Muscle layer of colon (tissue), 2 donors: ENCODE data around the gene UCHL5.

Experiments used
- H3K27ac ChIP-seq: one replicate; pipeline ENCODE4 v1.7.0; 2013; ENCODE audit warnings: low read depth, mild to moderate bottlenecking, low read length, moderate library complexity
- H3K27me3 ChIP-seq, 2 donors: one replicate each; pipeline ENCODE4 v1.7.0; 2013; ENCODE audit warnings: low read length in 2 of 2, mild to moderate bottlenecking in 2 of 2; ENCODE audit not compliant: insufficient read depth in 2 of 2, control insufficient read depth in 1 of 2
- H3K36me3 ChIP-seq: one replicate; pipeline ENCODE4 v1.7.0; 2013; ENCODE audit warnings: mild to moderate bottlenecking, low read length; ENCODE audit not compliant: insufficient read depth
- H3K4me1 ChIP-seq: one replicate; pipeline ENCODE4 v1.7.0; 2013; ENCODE audit warnings: mild to moderate bottlenecking, low read length; ENCODE audit not compliant: insufficient read depth
- H3K4me3 ChIP-seq, 2 donors: one replicate each; pipeline ENCODE4 v1.7.0; 2013; ENCODE audit warnings: low read length in 2 of 2, low read depth in 1 of 2, mild to moderate bottlenecking in 1 of 2, moderate library complexity in 1 of 2
- H3K9ac ChIP-seq: one replicate; pipeline ENCODE4 v1.7.0; 2013; ENCODE audit warnings: low read length
- H3K9me3 ChIP-seq: one replicate; pipeline ENCODE4 v1.7.0; 2013; ENCODE audit warnings: mild to moderate bottlenecking, low read length
- donor health status: abdominal sarcoma.
- donor health status: Adenocarcinoma of cecum.

Gene UCHL5

GRCh38 chr1:193085263-193085662 is 26.1 kb upstream of the UCHL5 start:
- Histone ChIP-seq H3K4me3 (no peak overlapping the region), H3K36me3 (peaks cover 36% of the 10 kb centered on the region), H3K27me3 (no peaks in the 10 kb centered on the region), H3K27ac (no peak overlapping the region), H3K9ac (no peak overlapping the region), H3K9me3 (no peaks in the 10 kb centered on the region), H3K4me1 (no peaks in the 10 kb centered on the region)

- Histone ChIP-seq H3K4me1 (no peaks in the 10 kb centered on the region), H3K36me3 (peaks cover 43% of the 10 kb centered on the region), H3K27me3 (no peaks in the 10 kb centered on the region), H3K27ac (no peak overlapping the region), H3K4me3 (no peak overlapping the region), H3K9me3 (no peaks in the 10 kb centered on the region), H3K9ac (no peak overlapping the region)
These were observed 24.4 kb upstream of the UCHL5 start for GRCh38 chr1:193083365-193084088.

- Histone ChIP-seq H3K9me3 (no peaks in the 10 kb centered on the region), H3K36me3 (peaks cover 46% of the 10 kb centered on the region), H3K4me3 (no peak overlapping the region), H3K4me1 (no peaks in the 10 kb centered on the region), H3K27ac (no peak overlapping the region), H3K27me3 (no peaks in the 10 kb centered on the region), H3K9ac (no peak overlapping the region)
These were observed 20.0 kb upstream of the UCHL5 start for GRCh38 chr1:193079187-193079586.

GRCh38 chr1:193077991-193078390 is 18.8 kb upstream of the UCHL5 start:
- H3K4me1 ChIP-seq = no peaks in the 10 kb centered on the region
- no peaks in the 10 kb centered on the region for H3K27me3 ChIP-seq
- peaks cover 34% of the 10 kb centered on the region for H3K36me3 ChIP-seq
- H3K27ac ChIP-seq = no peak overlapping the region
- no peaks in the 10 kb centered on the region for H3K9me3 ChIP-seq
- no peak overlapping the region for H3K9ac ChIP-seq
- H3K4me3 ChIP-seq = no peak overlapping the region

- H3K36me3 ChIP-seq = peaks cover 5% of the 10 kb centered on the region
- peaks cover 20% of the 10 kb centered on the region for H3K4me1 ChIP-seq
- H3K9me3 ChIP-seq = no peaks in the 10 kb centered on the region
- H3K27ac ChIP-seq = no peak overlapping the region
- no peak overlapping the region for H3K4me3 ChIP-seq
- H3K27me3 ChIP-seq = no peaks in the 10 kb centered on the region
- no peak overlapping the region for H3K9ac ChIP-seq
These were observed 11.8 kb upstream of the UCHL5 start for GRCh38 chr1:193070942-193071341.

GRCh38 chr1:193070386-193070753 is 11.2 kb upstream of the UCHL5 start:
- Histone ChIP-seq H3K4me1 (peaks cover 20% of the 10 kb centered on the region), H3K9ac (no peak overlapping the region), H3K9me3 (no peaks in the 10 kb centered on the region), H3K4me3 (no peak overlapping the region), H3K36me3 (peaks cover 5% of the 10 kb centered on the region), H3K27me3 (no peaks in the 10 kb centered on the region), H3K27ac (no peak overlapping the region)

GRCh38 chr1:193069748-193070385 is 10.7 kb upstream of the UCHL5 start:
- H3K4me1 ChIP-seq = peaks cover 20% of the 10 kb centered on the region
- no peak overlapping the region for H3K9ac ChIP-seq
- H3K36me3 ChIP-seq = peaks cover 5% of the 10 kb centered on the region
- no peaks in the 10 kb centered on the region for H3K9me3 ChIP-seq
- H3K27ac ChIP-seq = no peak overlapping the region
- no peaks in the 10 kb centered on the region for H3K27me3 ChIP-seq
- H3K4me3 ChIP-seq = no peak overlapping the region

- no peak overlapping the region for H3K27ac ChIP-seq
- no peaks in the 10 kb centered on the region for H3K9me3 ChIP-seq
- H3K36me3 ChIP-seq = peaks cover 5% of the 10 kb centered on the region
- peaks cover 20% of the 10 kb centered on the region for H3K4me1 ChIP-seq
- no peak overlapping the region for H3K4me3 ChIP-seq
- no peaks in the 10 kb centered on the region for H3K27me3 ChIP-seq
- H3K9ac ChIP-seq = no peak overlapping the region
These were observed 8.9 kb upstream of the UCHL5 start for GRCh38 chr1:193068013-193068412.

- Histone ChIP-seq H3K9me3 (no peaks in the 10 kb centered on the region), H3K27me3 (no peaks in the 10 kb centered on the region), H3K9ac (no peak overlapping the region), H3K4me3 (no peak overlapping the region), H3K4me1 (peaks cover 21% of the 10 kb centered on the region), H3K36me3 (peaks cover 5% of the 10 kb centered on the region), H3K27ac (no peak overlapping the region)
These were observed 7.4 kb upstream of the UCHL5 start for GRCh38 chr1:193066606-193067005.

GRCh38 chr1:193065954-193066353 is 6.8 kb upstream of the UCHL5 start:
- no peak overlapping the region for H3K4me3 ChIP-seq
- no peak overlapping the region for H3K27ac ChIP-seq
- peaks cover 5% of the 10 kb centered on the region for H3K36me3 ChIP-seq
- peaks cover 23% of the 10 kb centered on the region for H3K4me1 ChIP-seq
- no peaks in the 10 kb centered on the region for H3K27me3 ChIP-seq
- no peak overlapping the region for H3K9ac ChIP-seq
- no peaks in the 10 kb centered on the region for H3K9me3 ChIP-seq

GRCh38 chr1:193062698-193063463 is 3.7 kb upstream of the UCHL5 start:
- no peak overlapping the region for H3K27ac ChIP-seq
- no peak overlapping the region for H3K4me3 ChIP-seq
- H3K9ac ChIP-seq = no peak overlapping the region
- H3K9me3 ChIP-seq = no peaks in the 10 kb centered on the region
- H3K4me1 ChIP-seq = peaks cover 16% of the 10 kb centered on the region
- no peaks in the 10 kb centered on the region for H3K36me3 ChIP-seq
- no peaks in the 10 kb centered on the region for H3K27me3 ChIP-seq
